HPDE6-E6E7 (cell line): ENCODE measurements around the gene GDI1.

ENCODE experiments used
- DNase-seq: peaks from one replicate; pipeline ENCODE4 v3.0.0; 2011; ENCODE audit warnings: missing footprints; ENCODE audit errors: extremely low spot score

The GDI1 gene

DNA sequence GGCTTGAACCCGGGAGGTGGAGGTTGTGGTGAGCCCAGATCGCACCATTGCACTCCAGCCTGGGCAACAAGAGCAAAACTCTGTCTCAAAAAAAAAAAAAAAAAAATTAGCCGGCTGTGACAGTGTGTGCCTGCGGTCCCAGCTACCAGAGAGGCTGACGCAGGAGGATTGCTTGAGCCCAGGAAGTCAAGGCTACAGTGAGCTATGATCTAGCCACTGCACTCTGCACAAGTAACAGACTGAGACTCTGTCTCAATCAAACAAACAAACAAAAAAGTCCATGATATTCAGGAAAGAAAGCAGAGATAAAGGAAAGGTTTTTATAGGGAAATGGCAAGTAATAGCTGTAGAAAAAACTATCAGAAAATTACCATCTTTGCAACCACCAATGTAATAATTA lies 44.2 kb downstream of the GDI1 start:
- no peak for DNase-seq

DNA sequence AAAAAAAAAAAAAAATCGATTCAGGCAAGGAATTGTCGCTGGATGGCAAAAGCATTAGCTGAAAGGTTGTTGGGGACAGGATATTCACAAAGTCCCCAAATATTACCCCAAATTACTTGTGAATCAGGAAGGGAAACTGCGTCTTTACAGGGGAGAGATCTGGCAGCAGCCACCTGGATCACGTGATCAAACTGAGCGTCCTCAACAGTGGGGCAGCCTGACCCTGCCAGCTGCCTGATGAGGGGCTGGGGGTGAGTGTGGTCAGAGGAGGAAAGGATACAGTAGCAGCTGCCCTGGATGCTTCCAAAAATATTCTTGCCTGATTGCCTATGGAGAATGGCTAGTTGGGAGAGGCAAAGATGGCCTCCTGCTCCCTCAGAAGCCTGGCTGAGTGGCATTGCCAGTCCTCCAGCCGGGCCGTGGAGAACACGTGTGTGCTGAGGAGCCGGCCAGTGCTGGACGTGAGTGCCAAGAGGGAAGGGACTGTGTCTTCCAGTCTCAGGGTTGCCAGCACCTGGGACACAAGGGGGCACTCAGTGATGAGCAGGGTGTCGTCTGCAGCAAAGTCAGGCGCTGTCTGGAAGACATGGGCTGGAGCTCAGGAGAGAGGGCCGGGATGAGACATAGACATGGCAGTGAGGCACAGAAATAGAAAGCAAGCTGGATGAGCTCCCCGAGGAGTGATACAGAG lies 45.1 kb downstream of the GDI1 start:
- DNase-seq: no peak

DNA sequence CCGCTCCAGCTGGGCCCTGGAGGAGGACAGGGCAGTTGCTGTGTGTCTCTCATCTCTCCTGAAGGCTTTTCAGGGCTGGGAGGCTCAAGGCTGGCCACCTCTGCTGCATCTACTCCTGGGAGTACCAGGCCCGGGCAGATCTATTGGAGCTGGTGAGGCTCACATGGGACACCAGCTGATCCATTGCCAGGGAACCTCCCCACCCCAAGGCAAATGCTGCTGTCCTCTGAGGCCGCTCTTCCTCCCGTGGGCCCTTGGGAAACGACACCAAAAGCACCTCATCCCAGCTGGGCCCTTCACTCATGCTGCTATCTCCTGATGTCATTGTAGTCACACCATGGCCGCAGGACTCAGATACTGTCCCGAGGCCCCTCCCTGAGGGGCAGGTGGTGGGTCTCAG lies 45.8 kb downstream of the GDI1 start:
- no peak for DNase-seq

DNA sequence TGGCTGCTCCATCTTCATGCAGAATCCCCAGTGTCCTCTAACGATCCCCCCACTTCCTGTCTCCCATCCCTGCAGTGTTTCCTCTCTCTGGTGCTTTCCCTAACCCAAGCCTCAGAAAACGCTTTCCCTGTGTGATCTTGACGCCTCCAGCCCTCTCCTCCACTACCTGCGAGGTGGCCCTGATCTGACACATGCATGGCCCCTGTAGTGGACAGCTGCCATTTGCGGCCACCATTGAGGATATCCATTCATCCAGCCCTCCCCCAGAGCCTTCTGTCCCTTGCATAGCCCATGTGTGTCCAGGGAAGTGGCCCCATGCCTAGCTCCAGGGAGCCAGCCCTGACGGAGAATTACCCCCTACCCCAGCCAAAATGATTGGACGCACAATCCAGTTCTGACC lies 46.4 kb downstream of the GDI1 start:
- DNase-seq: no peak

DNA sequence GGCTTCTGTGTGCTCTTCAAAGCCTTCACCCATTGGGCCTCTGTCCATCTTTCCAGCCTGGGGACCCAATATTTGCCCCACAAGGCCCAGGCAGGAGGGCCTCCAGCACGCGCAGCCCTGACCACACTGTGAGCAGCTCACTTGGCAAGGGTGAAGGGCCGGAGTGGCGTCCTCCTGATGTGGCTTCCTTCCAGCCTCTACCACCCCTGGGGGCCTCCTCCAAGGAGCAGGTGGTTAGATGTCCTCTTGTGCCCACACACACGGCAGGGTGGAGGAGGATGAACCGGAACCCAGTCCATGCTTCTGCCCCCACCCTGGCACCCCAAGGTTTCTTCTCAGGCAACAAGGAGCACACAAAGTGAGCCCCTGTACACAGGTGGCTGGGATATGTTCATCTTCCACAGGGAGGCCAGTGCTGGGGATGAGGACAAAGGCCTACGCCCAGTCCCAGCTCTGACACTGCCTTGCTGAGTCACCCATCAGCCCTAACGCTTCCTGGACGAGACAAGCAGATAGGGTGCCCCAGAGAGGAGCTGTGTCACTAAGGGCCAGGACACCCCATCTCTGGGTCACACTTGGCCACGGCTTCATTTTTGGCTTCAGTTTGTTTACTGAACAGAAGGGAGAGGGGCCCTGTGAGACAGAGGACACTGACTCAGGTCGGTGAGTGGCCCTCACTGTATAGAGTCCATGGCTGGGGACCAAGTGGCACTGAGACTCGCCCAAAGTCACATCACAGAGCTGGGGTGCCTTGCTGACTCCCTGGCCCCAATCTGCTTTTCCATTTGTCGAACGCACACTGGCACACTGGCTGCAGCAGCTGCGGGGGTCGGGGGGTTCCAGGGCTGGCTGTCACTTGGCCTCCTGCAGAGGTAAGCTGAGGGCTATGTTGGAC lies 47.5 kb downstream of the GDI1 start:
- peak; percentile 46 for DNase-seq

DNA sequence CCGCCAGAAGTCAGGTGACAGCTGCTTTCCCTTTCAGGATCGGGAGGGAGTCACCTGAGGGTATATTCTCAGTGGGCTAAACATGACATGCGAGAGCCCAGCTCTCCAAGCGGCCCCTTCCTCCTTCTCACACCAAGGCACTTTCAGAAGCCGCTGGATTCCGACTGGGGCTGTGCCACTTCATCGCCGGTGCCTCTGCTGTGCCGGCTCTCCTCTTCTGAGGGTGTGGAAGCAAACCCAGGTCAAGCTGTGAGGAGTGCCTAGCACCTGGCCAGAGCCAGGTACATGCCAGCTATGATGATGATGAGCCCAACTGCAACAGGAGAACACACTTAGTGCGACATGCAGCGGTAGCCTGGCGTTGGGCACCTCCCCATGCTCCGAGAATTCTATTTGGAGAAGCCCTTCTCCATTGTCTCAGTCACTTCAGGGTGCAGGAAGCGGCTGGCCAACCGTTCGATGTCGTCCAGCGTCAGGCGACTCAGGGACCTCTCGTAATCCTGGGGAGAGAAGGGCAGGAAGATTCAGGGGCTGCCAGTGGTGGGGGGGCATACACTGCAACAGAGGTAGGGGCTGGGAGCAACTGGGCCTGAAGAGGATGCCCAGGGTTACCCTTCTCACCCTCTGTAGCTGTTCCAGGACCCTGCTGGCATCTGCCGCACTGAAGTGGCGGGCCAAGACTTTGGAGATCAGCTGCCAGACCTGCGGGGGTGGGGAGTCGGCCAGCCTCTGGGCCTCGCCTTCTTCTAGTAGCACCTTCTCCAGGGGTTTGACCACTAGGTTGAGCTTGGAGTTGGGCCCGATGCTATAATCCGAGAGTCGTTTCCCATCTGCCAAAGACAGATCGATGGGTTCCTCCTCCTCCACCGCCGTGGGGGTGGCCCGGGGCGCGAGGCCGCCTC lies 48.4 kb downstream of the GDI1 start:
- DNase-seq: no peak

DNA sequence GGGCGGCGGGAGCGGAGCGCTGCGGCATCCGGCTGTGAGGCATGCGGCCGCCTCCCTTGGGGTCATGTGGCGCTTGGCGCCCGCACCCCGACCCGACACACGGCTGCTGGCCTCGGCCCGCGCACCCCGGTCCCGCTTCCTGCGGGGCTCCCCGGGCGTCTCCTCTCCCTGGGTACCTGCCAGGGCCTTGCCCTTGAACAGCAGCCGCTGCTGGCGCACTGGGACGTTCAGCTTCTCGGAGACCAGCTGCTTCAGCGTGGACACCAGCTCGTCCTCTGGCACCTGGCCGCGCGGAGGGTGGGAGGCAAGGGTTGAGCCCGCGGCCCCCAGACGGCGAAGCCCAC lies 49.1 kb downstream of the GDI1 start:
- no peak for DNase-seq

DNA sequence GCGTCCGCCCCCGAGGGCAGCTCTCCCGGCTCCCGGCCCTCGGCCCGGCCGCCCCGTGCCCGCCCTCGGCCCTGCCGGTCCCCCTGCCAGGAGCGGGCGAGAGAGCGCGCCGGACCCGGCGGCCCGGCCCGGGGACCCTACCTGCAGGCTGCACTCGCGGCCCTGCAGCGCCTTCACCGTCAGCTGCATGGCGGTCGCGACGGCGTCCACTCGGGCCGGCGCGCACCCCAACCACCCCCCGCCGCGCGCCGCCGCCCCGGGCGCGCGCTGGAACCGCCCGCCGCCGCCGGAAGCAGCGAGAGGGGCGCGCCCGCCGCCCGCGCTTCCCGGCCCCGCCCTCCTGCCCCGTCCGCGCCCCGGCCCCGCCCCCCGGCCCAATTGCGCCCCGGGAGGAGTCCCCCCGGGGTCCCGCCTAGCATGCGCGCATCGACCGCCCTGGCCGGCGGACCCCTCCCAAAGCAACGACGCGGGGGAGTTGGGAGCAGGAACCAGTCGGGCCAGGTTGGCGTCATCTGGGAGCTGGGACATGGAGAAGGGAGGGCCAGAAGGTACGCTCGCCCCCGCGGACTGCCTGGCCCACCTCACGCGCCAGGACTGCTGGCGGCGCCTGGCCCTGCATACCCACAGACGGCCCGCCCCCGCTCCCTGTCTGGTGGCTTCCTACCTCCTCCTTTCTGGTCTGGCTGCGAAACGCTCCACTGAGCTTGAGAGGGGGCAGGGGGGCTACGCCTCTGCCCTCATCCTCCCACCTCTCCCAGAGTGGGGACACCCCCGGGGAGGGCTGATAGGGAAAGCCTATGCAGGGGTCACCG lies 49.6 kb downstream of the GDI1 start, which contains the start of gene UBL4A:
TSS of gene UBL4A (minus strand) at position 220 of the 812 bp plus-strand sequence. CDS start at position 189, 31 bp downstream.
- peak; percentile 45 for DNase-seq

DNA sequence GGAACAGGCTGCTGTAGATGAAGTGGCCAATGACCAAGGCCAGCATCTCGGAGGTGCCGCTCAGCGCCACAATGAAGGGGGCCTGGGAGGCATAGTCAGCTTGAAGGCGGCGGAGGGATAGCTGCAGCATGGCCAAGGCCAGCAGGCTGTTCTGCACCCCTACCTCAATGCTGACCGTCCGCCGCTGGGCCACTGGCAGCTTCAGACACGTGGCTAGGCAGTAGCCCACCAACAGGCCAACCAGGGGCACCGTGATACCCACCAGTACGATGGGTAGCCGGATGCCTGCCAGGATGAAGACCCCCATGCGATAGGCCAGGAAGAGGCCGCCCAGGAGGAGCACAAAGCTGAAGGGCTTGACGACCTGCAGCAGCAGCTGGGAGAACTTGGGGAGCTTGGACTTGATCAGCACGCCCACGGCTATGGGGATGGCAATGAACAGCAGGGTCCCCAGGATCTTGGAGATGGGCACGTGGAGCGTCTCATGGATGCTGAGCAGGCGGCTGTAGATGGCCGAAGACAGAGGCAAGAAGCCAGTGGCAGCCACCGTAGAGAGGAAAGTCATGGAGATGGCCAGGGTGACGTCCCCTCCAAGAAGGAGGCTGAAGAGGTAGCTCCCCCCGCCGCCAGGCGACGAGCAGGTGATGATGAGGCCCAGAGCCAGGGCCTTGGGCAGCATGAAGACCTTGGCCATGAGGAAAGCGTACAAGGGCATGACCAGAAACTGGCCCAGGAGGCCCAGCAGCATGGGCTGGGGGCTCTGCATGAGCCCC lies 50.8 kb downstream of the GDI1 start:
- no peak for DNase-seq

DNA sequence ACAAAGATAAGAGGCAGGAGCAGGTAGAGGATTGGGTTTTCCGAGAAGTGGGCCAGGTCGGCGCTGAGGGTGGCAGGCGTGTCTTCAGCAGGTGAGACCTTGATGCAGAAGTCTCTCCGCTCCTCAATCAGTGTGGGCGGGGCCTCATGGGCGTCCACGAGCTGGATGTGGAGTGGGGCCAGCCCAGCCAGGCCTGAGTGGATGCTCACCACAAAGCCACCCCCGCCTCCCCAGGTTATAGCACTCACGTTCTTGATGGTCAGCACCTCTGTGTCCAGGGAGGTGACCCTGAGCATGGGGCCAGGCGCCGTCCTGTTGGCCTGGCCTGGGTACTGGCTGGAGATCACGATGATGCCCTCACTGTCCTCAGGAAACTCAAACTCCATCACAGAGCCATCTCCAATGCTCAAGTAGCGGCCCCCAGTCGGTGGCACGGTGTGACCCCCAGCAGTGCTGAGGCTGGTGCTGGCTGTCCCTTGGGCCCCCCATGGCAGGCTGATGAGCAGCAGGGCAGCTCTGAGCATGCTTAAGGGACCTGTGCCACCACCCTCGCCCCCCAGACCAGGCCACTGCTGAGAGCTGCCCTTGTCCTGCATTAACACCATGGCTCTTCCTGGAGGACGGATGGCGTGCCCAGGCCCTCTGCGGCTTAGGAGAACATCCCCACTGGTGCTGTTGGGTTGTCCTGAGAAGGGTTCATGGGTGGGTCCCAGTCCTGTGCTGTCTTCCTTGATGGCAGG lies 51.6 kb downstream of the GDI1 start:
- DNase-seq: no peak

DNA sequence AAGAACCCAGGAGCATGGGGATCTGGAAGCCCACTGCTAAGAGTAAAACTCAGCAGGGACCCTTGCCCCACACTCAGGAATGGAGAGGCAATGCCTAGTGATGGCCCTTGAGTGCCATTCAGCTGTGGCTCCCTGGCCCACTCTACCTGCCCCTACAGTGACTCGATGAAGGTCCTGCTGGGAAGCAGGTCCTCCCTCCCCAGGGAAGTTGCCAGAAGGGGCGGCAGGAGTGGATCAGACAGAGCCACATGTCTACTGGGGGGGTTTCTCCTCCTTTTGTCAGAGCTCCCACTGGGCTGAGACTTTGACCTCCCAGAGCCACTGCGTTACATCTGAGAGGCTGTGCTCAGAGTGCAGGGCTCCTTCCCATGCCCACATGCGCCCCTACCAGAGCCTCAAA lies 52.2 kb downstream of the GDI1 start:
- DNase-seq: no peak

DNA sequence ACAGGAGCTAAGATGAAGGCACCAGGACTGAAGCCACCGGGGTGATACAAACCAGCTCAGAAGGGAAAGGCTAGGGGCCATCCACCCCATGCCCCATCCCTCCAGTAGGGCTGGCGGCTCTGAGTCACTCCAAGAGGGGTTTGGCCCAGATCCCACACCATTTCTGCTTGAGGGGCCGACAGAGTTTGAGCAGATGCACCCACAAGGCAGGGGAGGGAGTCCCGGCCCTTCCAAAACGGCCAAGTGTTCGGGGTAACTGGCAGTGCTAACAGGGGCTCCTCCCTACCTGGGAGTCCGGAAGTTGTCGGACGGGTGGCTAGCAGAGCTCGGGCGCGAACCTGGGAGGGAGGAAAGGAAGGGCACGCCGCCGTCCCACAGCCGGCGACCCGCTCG lies 53.1 kb downstream of the GDI1 start:
- DNase-seq: peak; percentile 35

DNA sequence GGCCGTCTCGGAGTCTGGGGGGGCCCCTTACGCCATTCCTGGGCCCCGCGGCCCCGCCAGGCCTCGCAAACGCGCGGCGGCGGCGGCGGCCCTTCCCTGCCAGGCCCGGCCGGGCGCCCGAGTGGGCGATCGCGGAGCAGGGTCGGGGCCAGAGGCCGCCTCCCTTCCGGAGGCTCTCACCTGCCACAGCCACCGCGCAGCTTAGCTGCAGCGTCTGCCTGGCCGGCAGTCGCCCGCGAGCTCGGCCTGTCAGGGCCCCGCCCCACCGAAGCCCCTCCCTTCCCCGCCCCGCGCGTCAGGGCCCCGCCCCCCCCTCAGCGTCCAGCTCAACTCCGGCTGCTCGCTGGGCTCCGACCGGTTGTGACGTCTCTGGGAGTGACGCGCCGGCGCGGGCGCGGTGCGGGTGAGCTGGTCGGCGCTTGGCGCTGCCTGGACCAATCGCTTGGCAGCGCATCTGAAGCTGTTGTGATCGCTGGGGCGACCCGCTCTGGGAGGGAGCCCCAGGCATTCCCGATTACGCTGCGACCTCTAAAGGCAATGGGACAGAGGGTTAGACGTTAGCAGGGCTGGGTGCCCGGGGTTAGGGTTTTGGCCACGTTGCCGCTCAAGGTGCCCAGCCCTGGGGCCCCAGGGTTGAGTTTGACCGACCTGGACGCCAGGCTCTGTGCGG lies 53.6 kb downstream of the GDI1 start, which contains the start of gene SLC10A3:
TSS of gene SLC10A3 (minus strand) at position 216 of the 670 bp plus-strand sequence. CDS start 1,689 bp downstream, outside the sequence.
- DNase-seq: peak; percentile 98
